Measurements from ENCODE around the gene RHAG. TPM values are rescaled to one million over a fixed set of nuclear protein-coding genes. Genes with fewer than 3 reads are reported as not detected.

Gene RHAG
- total and polyA plus RNA-seq, 2 donors (not counting 1 experiment from before 2014, with no cell fraction given) = not detected

- Histone ChIP-seq H3K4me1 (ENCODE audit: control insufficient read depth, extremely low read depth, insufficient read depth, low read length) (no peaks in the 10 kb centered on the region), H4K20me1 (ENCODE audit: control insufficient read depth, extremely low read depth, insufficient read depth, low read length) (no peaks in the 10 kb centered on the region), H3K4me3 (replicated peaks in 1 of 4; ENCODE audit: control extremely low read depth in 1 of 4, insufficient read depth in 1 of 4, low read depth in 3 of 4, low read length in 4 of 4) (no peak overlapping the region), H2AFZ (ENCODE audit: low read length) (no peak overlapping the region), H3K27ac (ENCODE audit: insufficient read depth, low read length) (no peak overlapping the region), H3K9ac (ENCODE audit: insufficient read depth, low read length) (no peak overlapping the region), H3K9me3 (ENCODE audit: control insufficient read depth, insufficient read depth, low read depth, low read length) (no peaks in the 10 kb centered on the region), H3K79me2 (ENCODE audit: control insufficient read depth, insufficient read depth, low read length) (no peaks in the 10 kb centered on the region), H3K36me3 (ENCODE audit: control insufficient read depth, insufficient read depth, low read length) (no peaks in the 10 kb centered on the region), H3K4me2 (ENCODE audit: extremely low read depth, insufficient read depth, low read length) (no peak overlapping the region), H3K27me3 (ENCODE audit: control insufficient read depth, insufficient read depth, low read length) (no peaks in the 10 kb centered on the region)
- TF ChIP-seq EZH2 (IDR thresholded peaks at IDR 0.05; ENCODE audit: low read length, missing control alignments) (no peak), CTCF (conservative IDR thresholded peaks at IDR 0.05 in 1 of 2, IDR thresholded peaks at IDR 0.05 in 1 of 2; ENCODE audit: low read depth in 1 of 2, low read length in 2 of 2) (no peak)
- no peak for DNase-seq (ENCODE audit: low read depth in 2 of 2)
These were observed 57.0 kb downstream of the RHAG start for GRCh38 chr6:49579649-49580048.

DNA sequence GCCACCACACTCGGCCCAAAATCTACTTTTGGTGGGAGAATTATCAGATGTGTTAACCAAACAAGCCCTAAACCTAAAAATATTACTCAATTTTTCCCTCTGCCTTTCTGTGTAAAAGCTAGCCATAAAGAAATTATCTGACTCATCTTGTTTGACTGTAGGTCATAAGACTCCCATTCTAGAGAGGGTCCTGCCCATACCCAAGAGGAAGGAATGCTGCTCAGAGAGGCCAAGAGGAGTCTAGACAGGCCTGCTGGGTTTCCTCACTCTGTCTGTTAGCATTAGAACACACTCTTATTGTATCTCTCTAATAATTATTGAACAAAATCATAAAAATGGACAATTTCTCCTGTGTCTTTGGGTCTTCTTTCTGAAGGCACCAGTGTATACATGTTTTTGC is 60.0 kb downstream of the RHAG start:
- no peaks in the 10 kb centered on the region for H3K4me1 ChIP-seq (ENCODE audit: control insufficient read depth, extremely low read depth, insufficient read depth, low read length)
- no peaks in the 10 kb centered on the region for H3K79me2 ChIP-seq (ENCODE audit: control insufficient read depth, insufficient read depth, low read length)
- DNase-seq (ENCODE audit: low read depth in 2 of 2) = peak in 1 of 2 donors; percentile 22
- H3K36me3 ChIP-seq (ENCODE audit: control insufficient read depth, insufficient read depth, low read length) = no peaks in the 10 kb centered on the region
- no peak for TF ChIP-seq EZH2 (IDR thresholded peaks at IDR 0.05; ENCODE audit: low read length, missing control alignments)
- no peak for TF ChIP-seq CTCF (conservative IDR thresholded peaks at IDR 0.05 in 1 of 2, IDR thresholded peaks at IDR 0.05 in 1 of 2; ENCODE audit: low read depth in 1 of 2, low read length in 2 of 2)
- no peak overlapping the region for H3K9ac ChIP-seq (ENCODE audit: insufficient read depth, low read length)
- H3K27ac ChIP-seq (ENCODE audit: insufficient read depth, low read length) = no peak overlapping the region
- H4K20me1 ChIP-seq (ENCODE audit: control insufficient read depth, extremely low read depth, insufficient read depth, low read length) = no peaks in the 10 kb centered on the region
- H3K4me2 ChIP-seq (ENCODE audit: extremely low read depth, insufficient read depth, low read length) = no peak overlapping the region
- H2AFZ ChIP-seq (ENCODE audit: low read length) = no peak overlapping the region
- no peak overlapping the region for H3K4me3 ChIP-seq (replicated peaks in 1 of 4; ENCODE audit: control extremely low read depth in 1 of 4, insufficient read depth in 1 of 4, low read depth in 3 of 4, low read length in 4 of 4)
- H3K9me3 ChIP-seq (ENCODE audit: control insufficient read depth, insufficient read depth, low read depth, low read length) = no peaks in the 10 kb centered on the region
- no peaks in the 10 kb centered on the region for H3K27me3 ChIP-seq (ENCODE audit: control insufficient read depth, insufficient read depth, low read length)

DNA sequence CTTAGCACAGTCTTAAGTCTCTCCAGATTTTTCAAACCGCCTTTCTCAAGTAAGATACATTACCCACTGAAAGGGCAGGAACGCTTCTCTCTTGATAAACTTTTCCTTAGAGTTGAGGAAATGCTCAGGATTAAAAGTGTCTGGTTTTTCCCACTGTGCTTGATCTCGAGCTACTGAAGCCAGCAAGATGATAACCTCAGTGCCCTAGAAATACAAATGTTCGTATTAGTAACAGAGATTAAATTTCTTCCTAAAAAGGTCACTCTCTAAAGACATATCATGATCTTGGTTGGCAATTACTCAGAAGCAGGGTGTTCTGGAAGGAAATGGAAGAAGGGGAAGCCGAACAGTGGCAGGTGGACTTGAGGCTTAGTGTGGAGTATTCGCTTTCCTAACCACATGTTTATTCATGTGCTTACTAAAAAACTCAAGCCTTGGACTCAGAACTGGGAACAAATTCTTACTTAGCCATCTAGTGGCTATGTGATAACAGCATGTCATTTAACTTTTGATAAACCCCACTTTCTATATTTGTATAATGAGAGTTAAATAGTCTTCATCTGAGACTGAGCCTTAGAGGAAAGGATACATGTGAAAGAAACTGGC is 66.1 kb downstream of the RHAG start:
- H3K4me2 ChIP-seq (ENCODE audit: extremely low read depth, insufficient read depth, low read length) = no peak overlapping the region
- DNase-seq (ENCODE audit: low read depth in 2 of 2) = peak; percentile 35 to 45
- H3K27ac ChIP-seq (ENCODE audit: insufficient read depth, low read length) = no peak overlapping the region
- H3K9ac ChIP-seq (ENCODE audit: insufficient read depth, low read length) = no peak overlapping the region
- no peaks in the 10 kb centered on the region for H4K20me1 ChIP-seq (ENCODE audit: control insufficient read depth, extremely low read depth, insufficient read depth, low read length)
- H3K27me3 ChIP-seq (ENCODE audit: control insufficient read depth, insufficient read depth, low read length) = no peaks in the 10 kb centered on the region
- no peaks in the 10 kb centered on the region for H3K36me3 ChIP-seq (ENCODE audit: control insufficient read depth, insufficient read depth, low read length)
- no peaks in the 10 kb centered on the region for H3K4me1 ChIP-seq (ENCODE audit: control insufficient read depth, extremely low read depth, insufficient read depth, low read length)
- TF ChIP-seq CTCF (conservative IDR thresholded peaks at IDR 0.05 in 1 of 2, IDR thresholded peaks at IDR 0.05 in 1 of 2; ENCODE audit: low read depth in 1 of 2, low read length in 2 of 2) (peak in 1 of 2 donors; percentile 34), EZH2 (IDR thresholded peaks at IDR 0.05; ENCODE audit: low read length, missing control alignments) (no peak)
- no peaks in the 10 kb centered on the region for H3K9me3 ChIP-seq (ENCODE audit: control insufficient read depth, insufficient read depth, low read depth, low read length)
- no peak overlapping the region for H3K4me3 ChIP-seq (replicated peaks in 1 of 4; ENCODE audit: control extremely low read depth in 1 of 4, insufficient read depth in 1 of 4, low read depth in 3 of 4, low read length in 4 of 4)
- H3K79me2 ChIP-seq (ENCODE audit: control insufficient read depth, insufficient read depth, low read length) = no peaks in the 10 kb centered on the region
- no peak overlapping the region for H2AFZ ChIP-seq (ENCODE audit: low read length)

All from fibroblast of lung (primary cell).